Thoracic aorta endothelial cell (primary cell): ENCODE measurements around the gene OR2T33. TPM values are rescaled to one million over a fixed set of nuclear protein-coding genes. Genes with fewer than 3 reads are reported as not detected.

Experiments
- total RNA-seq: library from RNA; depleted of rRNA; stranded (reverse); fragments of >200 nt; gene quantifications from 2 replicates; pipeline ENCODE4 v1.2.3, GENCODE V29; 2012

The OR2T33 gene, protein sequence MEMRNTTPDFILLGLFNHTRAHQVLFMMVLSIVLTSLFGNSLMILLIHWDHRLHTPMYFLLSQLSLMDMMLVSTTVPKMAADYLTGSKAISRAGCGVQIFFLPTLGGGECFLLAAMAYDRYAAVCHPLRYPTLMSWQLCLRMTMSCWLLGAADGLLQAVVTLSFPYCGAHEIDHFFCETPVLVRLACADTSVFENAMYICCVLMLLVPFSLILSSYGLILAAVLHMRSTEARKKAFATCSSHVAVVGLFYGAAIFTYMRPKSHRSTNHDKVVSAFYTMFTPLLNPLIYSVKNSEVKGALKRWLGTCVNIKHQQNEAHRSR
- 0.13 TPM in 1 of 2 replicates, not detected in the other for total RNA-seq

DNA sequence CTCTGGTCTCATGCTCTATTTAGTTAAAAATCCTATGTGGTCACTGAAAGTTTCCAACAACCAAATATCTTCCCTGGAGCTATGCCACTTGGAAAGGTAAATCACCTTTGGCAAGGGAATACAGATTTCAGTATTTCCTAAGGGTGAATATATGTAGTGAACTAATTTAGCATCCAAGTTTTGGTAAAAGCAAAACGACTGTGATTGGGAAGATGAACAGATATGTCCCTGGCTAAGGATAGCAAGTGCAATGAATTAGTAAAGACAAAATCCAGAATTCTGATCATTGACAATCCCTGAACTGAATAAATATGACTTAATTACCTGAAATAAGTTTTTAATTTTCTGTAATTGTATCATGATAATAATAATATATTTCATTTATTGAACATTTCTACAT lies at the start of gene OR2T33:
TSS of gene OR2T33 (minus strand) at position 101 of the 400 bp plus-strand sequence. CDS start 4,162 bp downstream, outside the sequence.

DNA sequence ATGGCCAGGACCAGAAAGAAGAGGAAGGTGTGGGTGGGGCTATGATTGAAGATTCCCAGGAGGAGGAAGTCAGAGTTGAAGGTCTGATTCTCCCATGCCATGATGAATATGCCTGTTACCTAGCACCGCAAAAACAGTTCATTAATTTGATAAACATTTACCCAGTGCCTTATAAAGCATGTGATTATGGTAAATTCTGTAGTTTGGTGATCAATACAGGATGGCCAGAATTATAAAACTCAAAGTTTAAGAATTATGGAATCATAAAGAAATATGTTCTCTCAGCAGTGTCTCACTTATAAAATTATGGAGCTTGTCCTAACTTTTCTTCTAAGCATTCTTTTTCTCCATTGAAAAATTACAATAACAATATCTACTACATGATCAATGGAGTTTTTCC lies 46.7 kb upstream of the OR2T33 start, which contains the start of gene OR2M7:
TSS of gene OR2M7 (minus strand) at position 101 of the 400 bp plus-strand sequence. CDS start at position 101, 0 bp downstream.

GRCh38 chr1:248303324-248303723 lies 25.5 kb upstream of the OR2T33 start, which contains the start of gene OR2T12:
Gene OR2T12, minus strand, starts transcription at chr1:248303424. Its CDS starts 7,846 bp downstream, at chr1:248295578.

GRCh38 chr1:248231117-248231516 lies 46.7 kb downstream of the OR2T33 start, which contains the start of gene OR2M4:
Gene OR2M4, plus strand, starts transcription at chr1:248231417. Its CDS starts 7,512 bp downstream, at chr1:248238929.

Other genes with a start within 250 kb of the OR2T33 start
- not detected in 2 replicates for gene OR2L2, start 247.9 kb downstream of the OR2T33 start, total RNA-seq
- not detected in 2 replicates for gene OR2L3, start 231.1 kb downstream of the OR2T33 start, total RNA-seq
- not detected in 2 replicates for gene OR2L13, start 182.8 kb downstream of the OR2T33 start, total RNA-seq
- not detected in 2 replicates for gene OR2M5, start 132.8 kb downstream of the OR2T33 start, total RNA-seq
- not detected in 2 replicates for gene OR2M2, start 103.2 kb downstream of the OR2T33 start, total RNA-seq
- not detected in 2 replicates for gene OR2M3, start 80.7 kb downstream of the OR2T33 start, total RNA-seq
- not detected in 2 replicates for gene OR2M4, start 46.6 kb downstream of the OR2T33 start, total RNA-seq
- not detected in 2 replicates for gene OR2T12, start 25.4 kb upstream of the OR2T33 start, total RNA-seq
- gene OR2M7, start 46.6 kb upstream of the OR2T33 start, total RNA-seq, result not detected in 2 replicates
- gene OR14C36, start 70.8 kb upstream of the OR2T33 start, total RNA-seq, result not detected in 2 replicates
- gene OR2T4, start 83.7 kb upstream of the OR2T33 start, total RNA-seq, result not detected in 2 replicates
- not detected in 2 replicates for gene OR2T6, start 97.8 kb upstream of the OR2T33 start, total RNA-seq
- gene OR2T1, start 125.1 kb upstream of the OR2T33 start, total RNA-seq, result not detected in 2 replicates
- not detected in 2 replicates for gene OR2T2, start 167.7 kb upstream of the OR2T33 start, total RNA-seq
- gene OR2T3, start 195.4 kb upstream of the OR2T33 start, total RNA-seq, result not detected in 2 replicates
- not detected in 2 replicates for gene OR2T5, start 210.6 kb upstream of the OR2T33 start, total RNA-seq
- not detected in 2 replicates for gene OR2G6, start 230.1 kb upstream of the OR2T33 start, total RNA-seq